Fibroblast of lung (primary cell): ENCODE measurements around the gene RIMS4.

Source experiments
- EZH2 ChIP-seq: IDR thresholded peaks from 2 replicates; pipeline ENCODE4 v1.5.1; 2012; ENCODE audit warnings: low read length, control low read depth, mild to moderate bottlenecking; ENCODE audit errors: missing control alignments
- TF ChIP-seq, protein P1 (sequence below), 2 donors: IDR thresholded peaks in 1 of 2; conservative IDR thresholded peaks in 1 of 2; 1 replicate in 1 of 2; 2 replicates in 1 of 2; pipeline ENCODE4 v1.5.1; 2011 to 2012; ENCODE audit warnings: low read length in 2 of 2, control low read depth in 1 of 2, inconsistent platforms in 1 of 2, low read depth in 1 of 2, mild to moderate bottlenecking in 1 of 2

DNA sequence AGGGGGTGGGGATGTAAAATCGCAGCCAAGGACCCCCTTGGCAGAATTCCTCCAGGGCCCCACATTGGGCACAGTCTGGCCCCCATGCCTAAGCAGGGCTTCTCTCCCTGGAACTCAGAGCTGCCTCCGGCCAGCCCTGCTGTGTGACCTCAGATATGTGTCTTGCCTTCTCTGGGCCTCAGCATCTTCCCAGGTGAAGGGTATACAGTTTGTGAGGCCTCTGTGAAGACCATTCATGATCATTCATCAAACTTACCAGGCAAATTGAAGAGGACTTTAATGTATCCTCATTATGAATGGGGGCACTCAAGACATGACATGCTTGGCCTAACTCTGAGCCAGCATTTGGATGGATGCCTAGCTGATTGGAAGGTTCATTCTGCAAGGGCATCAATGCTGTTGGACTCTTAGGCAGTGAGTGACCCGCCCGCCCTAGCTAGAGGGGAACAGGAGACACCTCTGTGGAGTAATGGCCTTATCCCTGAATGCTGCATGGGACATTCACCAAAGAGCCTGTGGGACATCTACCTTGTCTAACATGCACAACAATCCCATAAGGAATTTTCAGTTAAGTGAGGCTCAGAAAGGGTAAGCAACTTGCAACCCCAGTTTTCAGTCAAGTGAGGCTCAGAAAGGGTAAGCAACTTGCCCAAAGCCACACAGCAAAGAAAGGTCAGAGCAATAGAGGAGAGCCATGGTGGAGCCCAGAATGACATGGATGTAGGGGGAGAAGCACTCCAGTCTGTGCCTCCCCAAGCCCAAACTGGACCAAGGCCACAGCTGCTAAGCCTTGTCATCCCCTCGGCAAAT lies 94.6 kb downstream of the RIMS4 start:
- TF ChIP-seq, protein P1, sequence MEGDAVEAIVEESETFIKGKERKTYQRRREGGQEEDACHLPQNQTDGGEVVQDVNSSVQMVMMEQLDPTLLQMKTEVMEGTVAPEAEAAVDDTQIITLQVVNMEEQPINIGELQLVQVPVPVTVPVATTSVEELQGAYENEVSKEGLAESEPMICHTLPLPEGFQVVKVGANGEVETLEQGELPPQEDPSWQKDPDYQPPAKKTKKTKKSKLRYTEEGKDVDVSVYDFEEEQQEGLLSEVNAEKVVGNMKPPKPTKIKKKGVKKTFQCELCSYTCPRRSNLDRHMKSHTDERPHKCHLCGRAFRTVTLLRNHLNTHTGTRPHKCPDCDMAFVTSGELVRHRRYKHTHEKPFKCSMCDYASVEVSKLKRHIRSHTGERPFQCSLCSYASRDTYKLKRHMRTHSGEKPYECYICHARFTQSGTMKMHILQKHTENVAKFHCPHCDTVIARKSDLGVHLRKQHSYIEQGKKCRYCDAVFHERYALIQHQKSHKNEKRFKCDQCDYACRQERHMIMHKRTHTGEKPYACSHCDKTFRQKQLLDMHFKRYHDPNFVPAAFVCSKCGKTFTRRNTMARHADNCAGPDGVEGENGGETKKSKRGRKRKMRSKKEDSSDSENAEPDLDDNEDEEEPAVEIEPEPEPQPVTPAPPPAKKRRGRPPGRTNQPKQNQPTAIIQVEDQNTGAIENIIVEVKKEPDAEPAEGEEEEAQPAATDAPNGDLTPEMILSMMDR (conservative IDR thresholded peaks at IDR 0.05 in 1 of 2, IDR thresholded peaks at IDR 0.05 in 1 of 2; ENCODE audit: low read depth in 1 of 2, low read length in 2 of 2) = no peak
- TF ChIP-seq EZH2 = no peak
